ENCODE measurements around the gene CR1L. TPM values are rescaled to one million over a fixed set of nuclear protein-coding genes. Genes with fewer than 3 reads are reported as not detected.

CR1L gene
- total RNA-seq, 4 donors from 2014 or later, result not detected

DNA sequence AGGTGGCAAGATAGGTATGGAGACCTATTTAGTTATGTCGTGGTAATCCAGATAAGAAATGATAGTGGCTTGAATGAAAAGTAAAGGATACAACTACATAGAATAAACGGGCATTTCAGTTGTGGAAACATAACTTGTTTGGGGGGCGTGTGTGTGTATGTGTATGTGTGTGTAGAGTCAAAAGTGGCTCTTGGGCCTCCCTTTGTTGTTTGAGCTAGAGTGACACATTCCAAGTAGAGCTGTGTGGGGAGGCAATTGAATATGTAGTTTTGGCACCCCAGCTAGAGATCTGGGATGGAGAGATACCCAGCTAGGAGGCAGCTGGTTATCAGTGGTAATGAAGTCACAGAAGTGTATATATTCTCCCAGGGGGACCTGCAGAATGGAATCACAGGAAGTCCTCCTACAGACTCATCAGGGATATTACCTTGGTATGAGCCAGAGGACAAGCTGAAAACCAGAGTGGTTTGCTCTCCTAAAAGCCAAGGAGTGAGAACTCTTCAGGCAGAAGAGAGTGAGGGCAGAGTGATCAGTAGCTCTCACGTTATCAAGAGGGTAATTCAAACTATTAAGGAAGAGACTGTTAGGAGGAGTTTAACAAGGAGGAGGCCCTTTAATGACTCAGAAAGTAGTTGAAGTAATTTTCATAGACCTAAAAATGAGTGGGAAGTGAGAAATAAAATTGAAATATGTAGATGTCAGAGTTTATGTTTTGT, 5.1 kb downstream of the CR1L start:
- Histone ChIP-seq H3K27ac (no peak overlapping the region), H3K4me3 (no peak overlapping the region), H3K36me3 (no peaks in the 10 kb centered on the region), H3K27me3 (no peaks in the 10 kb centered on the region), H3K9me3 (no peaks in the 10 kb centered on the region), H3K4me1 (peaks cover 0 to 4% of the 10 kb centered on the region in 2 donors)
- ATAC-seq (no peak), DNase-seq (no peak)
- TF ChIP-seq POLR2A (IDR thresholded peaks at IDR 0.05) (no peak), CTCF (IDR thresholded peaks at IDR 0.05 in 4 of 5, conservative IDR thresholded peaks at IDR 0.05 in 1 of 5) (no peak)
- intact Hi-C loops (cut with DNase I; ENCODE audit: low total_unique reads), result no loop called here
- in situ Hi-C loops (cut with MboI; ENCODE audit: low sequenced_read_pairs in 4 of 4), result no loop called here

GRCh38 chr1:207651583-207651982, 6.7 kb downstream of the CR1L start:
- H3K4me1 ChIP-seq, result no peaks in the 10 kb centered on the region
- no peak overlapping the region for H3K4me3 ChIP-seq
- in situ Hi-C loops (cut with MboI; ENCODE audit: low sequenced_read_pairs in 4 of 4) (no loop called here), intact Hi-C loops (cut with DNase I; ENCODE audit: low total_unique reads) (no loop called here)
- no peaks in the 10 kb centered on the region for H3K9me3 ChIP-seq
- H3K27me3 ChIP-seq, result no peaks in the 10 kb centered on the region
- no peaks in the 10 kb centered on the region for H3K36me3 ChIP-seq
- no peak for TF ChIP-seq POLR2A (IDR thresholded peaks at IDR 0.05)
- no peak for TF ChIP-seq CTCF (IDR thresholded peaks at IDR 0.05 in 4 of 5, conservative IDR thresholded peaks at IDR 0.05 in 1 of 5)
- no peak for DNase-seq
- no peak for ATAC-seq
- H3K27ac ChIP-seq, result no peak overlapping the region

DNA sequence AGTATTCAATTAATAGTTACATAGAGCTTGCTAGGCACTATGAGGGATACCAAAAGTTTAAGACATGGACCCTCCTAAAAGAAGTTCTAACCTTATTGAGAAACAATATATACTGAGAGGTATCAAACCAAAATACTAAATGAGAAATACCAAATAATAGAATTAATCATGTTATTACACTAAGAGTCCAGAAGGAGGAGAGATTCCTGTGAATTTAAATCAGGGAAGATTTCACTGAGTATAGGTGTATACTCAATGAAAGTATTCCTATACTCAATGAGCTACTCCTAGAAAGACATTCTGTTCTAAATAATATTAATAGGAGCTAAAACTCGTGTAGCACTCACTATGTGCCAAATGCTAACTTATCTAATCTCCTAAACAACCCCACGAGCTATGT, 9.4 kb downstream of the CR1L start:
- H3K27ac ChIP-seq, result no peak overlapping the region

GRCh38 chr1:207658408-207658807, 13.5 kb downstream of the CR1L start:
- no peaks in the 10 kb centered on the region for H3K27me3 ChIP-seq
- no peak for TF ChIP-seq CTCF (IDR thresholded peaks at IDR 0.05 in 4 of 5, conservative IDR thresholded peaks at IDR 0.05 in 1 of 5)
- no peak for TF ChIP-seq POLR2A (IDR thresholded peaks at IDR 0.05)
- ATAC-seq, result no peak
- H3K4me1 ChIP-seq, result no peaks in the 10 kb centered on the region
- H3K4me3 ChIP-seq, result no peak overlapping the region
- in situ Hi-C loops (cut with MboI; ENCODE audit: low sequenced_read_pairs in 4 of 4) (no loop called here), intact Hi-C loops (cut with DNase I; ENCODE audit: low total_unique reads) (no loop called here)
- DNase-seq, result no peak
- no peak overlapping the region for H3K27ac ChIP-seq
- H3K9me3 ChIP-seq, result no peaks in the 10 kb centered on the region
- H3K36me3 ChIP-seq, result no peaks in the 10 kb centered on the region

More for the DNA sequence above, 9.4 kb downstream of the CR1L start:
- ATAC-seq (no peak), DNase-seq (no peak)
- no peaks in the 10 kb centered on the region for H3K4me1 ChIP-seq
- H3K4me3 ChIP-seq, result no peak overlapping the region
- H3K27me3 ChIP-seq, result no peaks in the 10 kb centered on the region
- no peaks in the 10 kb centered on the region for H3K9me3 ChIP-seq
- intact Hi-C loops (cut with DNase I; ENCODE audit: low total_unique reads) (no loop called here), in situ Hi-C loops (cut with MboI; ENCODE audit: low sequenced_read_pairs in 4 of 4) (no loop called here)
- no peak for TF ChIP-seq CTCF (IDR thresholded peaks at IDR 0.05 in 4 of 5, conservative IDR thresholded peaks at IDR 0.05 in 1 of 5)
- H3K36me3 ChIP-seq, result no peaks in the 10 kb centered on the region

Data from gastrocnemius medialis (tissue), 4 donors.